CD4-positive, alpha-beta T cell treated with Interleukin-15 for 1 hour (primary cell): Measurements from ENCODE around the gene ZP3.
"Not testable (repeated sequence)": the region's sequence is repeated elsewhere in the genome, so short reads cannot be mapped to it uniquely, and the experiment has no call there.

ENCODE experiments used
- DNase-seq: peaks from one replicate; pipeline ENCODE4 v3.0.0-alpha.2; 2020

ZP3 gene

GRCh38 chr7:76407718-76408117 is 17.0 kb upstream of the ZP3 start:
- DNase-seq: no peak

DNA sequence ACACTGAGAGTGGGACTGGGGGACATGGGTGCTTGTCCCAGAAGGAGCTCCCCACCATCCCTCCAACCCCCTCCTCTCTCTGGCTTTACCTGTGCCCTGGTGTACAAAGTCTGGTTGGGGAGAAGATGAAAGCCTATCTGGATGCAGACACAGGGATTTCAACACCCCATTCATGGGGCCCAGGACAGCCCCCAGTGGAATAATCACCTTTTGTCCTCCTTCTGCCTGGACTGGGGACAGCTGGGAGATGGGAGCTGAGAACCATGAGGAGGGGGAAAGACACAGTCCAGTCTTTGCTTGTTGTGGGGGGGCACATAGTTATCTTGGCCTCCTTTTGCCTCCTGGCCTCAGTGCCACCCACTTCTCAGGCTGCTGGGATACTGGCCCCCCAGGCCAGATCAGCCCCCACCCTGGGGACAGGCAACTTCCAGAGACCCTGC is 16.6 kb upstream of the ZP3 start:
- DNase-seq: no peak

GRCh38 chr7:76409537-76409936 is 15.2 kb upstream of the ZP3 start, which contains the start of gene SSC4D:
Gene SSC4D, minus strand, starts transcription at chr7:76409697. Its CDS starts 5,258 bp downstream, at chr7:76404439.
- no peak for DNase-seq

- no peak for DNase-seq
Observed at GRCh38 chr7:76411626-76412025, 13.1 kb upstream of the ZP3 start.

DNA sequence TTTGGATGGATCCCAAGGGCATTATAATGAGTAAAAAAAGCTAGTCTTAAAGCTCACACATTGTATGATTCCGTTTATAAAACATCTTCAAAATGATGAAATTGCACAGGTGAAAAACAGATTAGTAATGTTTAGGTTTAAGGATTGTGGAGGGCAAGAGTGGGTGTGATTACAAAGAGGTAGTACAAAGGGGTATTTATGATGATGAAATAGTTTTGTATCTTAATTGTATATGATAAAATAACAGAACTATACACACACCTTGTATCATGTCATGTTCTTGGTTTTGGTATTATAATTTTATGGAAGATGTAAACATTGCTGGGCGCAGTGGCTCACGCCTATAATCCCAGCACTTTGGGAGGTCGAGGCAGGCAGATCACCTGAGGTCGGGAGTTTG is 12.5 kb upstream of the ZP3 start:
- no peak for DNase-seq

- DNase-seq: not testable (repeated sequence)
Observed at GRCh38 chr7:76417654-76418310, 7.0 kb upstream of the ZP3 start.

GRCh38 chr7:76421097-76421496 is 3.7 kb upstream of the ZP3 start:
- DNase-seq: not testable (repeated sequence)

- no peak for DNase-seq
Observed at GRCh38 chr7:76423666-76424412, 911 bp upstream of the ZP3 start.

DNA sequence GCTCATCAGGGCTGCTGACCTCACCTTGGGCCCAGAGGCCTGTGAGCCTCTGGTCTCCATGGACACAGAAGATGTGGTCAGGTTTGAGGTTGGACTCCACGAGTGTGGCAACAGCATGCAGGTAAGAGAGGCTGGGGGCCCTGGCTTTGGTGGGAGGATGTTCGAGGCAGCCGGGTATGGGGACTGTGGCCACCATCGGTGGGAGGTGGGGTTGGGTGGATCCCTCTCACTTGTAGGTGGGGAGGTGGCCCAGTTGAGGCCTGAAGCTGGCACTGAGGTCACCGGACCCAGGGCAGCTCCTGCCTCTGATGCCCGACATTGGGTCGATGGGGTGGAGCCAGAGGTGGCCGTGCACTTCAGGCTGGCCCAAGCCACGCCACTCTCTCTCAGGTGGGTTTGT is 406 bp downstream of the ZP3 start:
- DNase-seq: no peak

GRCh38 chr7:76425558-76425957 is 808 bp downstream of the ZP3 start:
- not testable (repeated sequence) for DNase-seq

DNA sequence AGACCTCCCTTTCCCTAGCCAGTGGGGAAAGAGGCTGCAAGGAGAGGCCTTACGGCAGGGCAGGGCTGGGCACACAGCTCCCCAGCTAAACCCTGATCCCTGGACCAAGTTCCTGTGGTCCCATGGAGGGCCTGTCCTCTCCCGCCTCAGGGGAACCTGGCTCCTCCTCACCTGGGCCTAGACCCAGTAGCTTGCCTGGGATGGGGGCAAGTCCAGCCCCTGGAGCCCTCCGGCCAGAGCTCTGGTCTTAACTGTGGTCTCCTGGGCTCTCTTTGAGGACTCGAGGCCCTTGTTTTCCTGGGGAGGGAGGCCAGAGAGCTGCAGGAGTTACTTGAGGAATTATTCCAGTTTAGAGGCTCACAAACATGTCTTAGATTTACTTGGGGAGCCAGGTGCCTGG is 1.5 kb downstream of the ZP3 start:
- no peak for DNase-seq

- no peak for DNase-seq
Observed at GRCh38 chr7:76427635-76428034, 2.9 kb downstream of the ZP3 start.

- no peak for DNase-seq
Observed at GRCh38 chr7:76428149-76428823, 3.5 kb downstream of the ZP3 start.

DNA sequence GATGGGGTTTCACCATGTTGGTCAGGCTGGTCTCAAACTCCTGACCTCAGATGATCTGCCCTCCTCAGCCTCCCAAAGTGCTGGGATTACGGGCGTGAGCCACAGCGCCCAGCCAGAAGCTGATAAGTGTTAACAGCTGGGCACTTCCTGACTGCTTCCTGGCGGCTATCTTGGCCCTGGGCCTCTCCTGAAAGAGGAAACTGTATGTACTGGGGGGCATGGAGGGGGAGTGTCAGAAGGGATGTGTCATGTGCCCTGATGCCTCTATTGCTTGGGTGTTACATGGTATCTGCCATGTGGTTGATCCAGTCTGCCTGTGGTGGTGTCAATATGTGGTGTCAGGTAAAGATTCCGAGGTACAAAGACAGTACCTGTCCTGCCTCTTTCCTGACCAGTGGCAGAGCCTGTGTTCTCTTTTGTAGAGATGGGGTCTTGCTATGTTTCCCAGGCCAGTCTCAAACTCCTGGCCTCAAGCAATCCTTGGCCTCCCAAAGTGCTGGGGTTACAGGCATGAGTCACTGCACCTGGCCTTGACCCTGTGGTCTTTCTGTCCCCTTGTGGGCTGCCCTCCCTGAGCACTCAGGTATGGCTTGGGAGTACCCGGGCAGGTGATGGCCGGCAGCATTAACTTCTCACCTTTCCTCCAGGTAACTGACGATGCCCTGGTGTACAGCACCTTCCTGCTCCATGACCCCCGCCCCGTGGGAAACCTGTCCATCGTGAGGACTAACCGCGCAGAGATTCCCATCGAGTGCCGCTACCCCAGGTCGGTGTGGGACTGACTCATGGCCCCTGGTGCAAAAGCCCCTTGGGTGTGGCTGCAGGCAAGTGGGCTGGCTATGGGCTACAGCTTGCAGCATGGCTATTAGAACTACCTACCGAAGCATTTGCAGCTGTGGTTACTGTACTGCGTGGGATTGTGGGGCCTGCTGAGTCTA is 4.4 kb downstream of the ZP3 start:
- DNase-seq: no peak

- no peak for DNase-seq
Observed at GRCh38 chr7:76430211-76430610, 5.5 kb downstream of the ZP3 start.

DNA sequence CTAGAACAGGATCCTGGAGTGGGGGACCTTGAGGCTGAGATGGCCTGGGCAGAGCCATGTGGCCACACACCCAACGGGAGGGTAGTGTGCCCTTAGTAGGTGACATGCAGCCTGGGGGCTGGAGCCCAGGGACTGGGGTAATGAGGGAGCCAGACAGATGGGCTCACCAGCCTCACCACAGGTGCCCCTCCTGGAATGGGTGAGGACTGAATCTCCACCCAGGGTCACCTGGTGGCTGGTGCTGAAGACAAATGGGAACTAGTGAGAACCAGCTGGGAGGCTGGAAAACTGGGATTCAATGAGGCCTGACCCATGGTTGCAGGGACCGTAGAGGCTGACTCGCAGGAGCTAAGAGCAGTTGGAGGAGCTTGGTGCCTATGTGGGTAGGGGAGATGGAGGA is 6.1 kb downstream of the ZP3 start:
- no peak for DNase-seq

DNA sequence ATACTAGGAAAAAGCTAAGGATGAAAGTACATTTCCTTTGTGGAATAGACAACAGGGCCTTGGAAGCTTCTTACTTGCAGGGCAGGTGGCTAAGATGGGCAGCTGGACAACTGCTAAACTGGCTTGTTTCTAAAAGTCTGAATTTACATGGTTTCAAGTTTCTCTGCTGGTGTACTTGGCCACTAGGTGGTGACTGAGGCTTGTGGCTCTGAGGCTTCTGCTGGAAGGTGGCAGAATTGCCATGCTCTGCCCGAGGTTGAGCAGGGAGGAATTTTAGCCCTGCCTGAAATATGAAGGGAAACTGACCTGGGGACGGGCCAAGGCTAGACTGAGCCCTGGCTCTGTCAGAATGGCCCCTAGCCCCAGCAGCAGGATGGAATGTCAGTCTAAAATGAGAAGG is 13.1 kb downstream of the ZP3 start:
- peak; percentile 64 for DNase-seq

- DNase-seq: not testable (repeated sequence)
Observed at GRCh38 chr7:76439120-76439888, 14.6 kb downstream of the ZP3 start.

- DNase-seq: not testable (repeated sequence)
Observed at GRCh38 chr7:76440404-76440803, 15.7 kb downstream of the ZP3 start.

GRCh38 chr7:76441792-76442191 is 17.0 kb downstream of the ZP3 start:
- DNase-seq: not testable (repeated sequence)

- not testable (repeated sequence) for DNase-seq
Observed at GRCh38 chr7:76442664-76443446, 18.1 kb downstream of the ZP3 start.
